Stimulated activated CD8-positive, alpha-beta memory T cell treated with anti-CD3 and anti-CD28 coated beads, Interleukin-15, amount 100 ng/mL, for 4 hours (primary cell): ENCODE results near the gene SMTN.
"Not testable (repeated sequence)": the region's sequence is repeated elsewhere in the genome, so short reads cannot be mapped to it uniquely, and the experiment has no call there.

Experiments
- DNase-seq, 2 donors: peaks; one replicate each; pipeline ENCODE4 v3.0.0-alpha.2; 2020; ENCODE audit warnings: low read depth in 2 of 2

Gene SMTN

DNA sequence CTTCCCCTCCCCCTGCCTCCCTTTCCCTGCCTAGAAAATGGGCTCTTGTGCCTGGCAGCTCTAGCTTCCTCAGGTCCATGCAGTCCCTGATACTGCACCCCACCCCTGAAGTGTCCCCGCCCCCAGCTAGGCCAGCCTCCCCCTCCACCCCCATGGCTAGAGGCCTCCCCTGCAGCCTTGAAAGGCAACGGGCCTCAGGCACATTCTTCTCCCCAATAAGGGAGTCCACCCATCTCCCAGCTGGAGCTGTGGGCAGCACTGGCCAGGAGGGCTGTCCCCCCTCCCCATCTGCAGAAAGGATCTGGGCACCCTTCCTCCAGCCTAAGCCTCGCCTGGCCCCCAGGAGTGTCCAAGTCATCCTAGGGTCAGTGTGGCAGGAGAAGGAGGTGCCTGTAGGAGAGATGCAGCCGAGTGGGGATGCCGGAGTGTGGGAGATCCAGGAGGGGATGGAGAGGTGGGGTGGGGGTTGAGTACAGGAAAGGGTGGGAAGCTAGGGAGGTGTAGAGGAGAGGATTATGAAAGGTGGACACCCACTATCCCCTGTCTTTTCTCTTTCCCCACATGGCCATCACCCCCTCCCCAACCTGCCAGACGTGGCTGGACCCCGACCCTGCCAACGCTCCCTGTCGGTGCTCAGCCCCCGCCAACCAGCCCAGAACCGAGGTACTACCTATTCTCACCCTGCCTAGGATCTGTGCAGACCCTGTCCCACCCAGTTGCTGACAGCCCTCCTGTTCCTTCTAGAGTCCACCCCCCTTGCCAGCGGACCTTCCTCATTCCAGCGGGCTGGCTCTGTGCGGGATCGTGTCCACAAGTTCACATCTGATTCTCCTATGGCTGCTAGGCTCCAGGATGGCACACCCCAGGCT is 9.3 kb downstream of the SMTN start:
- DNase-seq: no peak

DNA sequence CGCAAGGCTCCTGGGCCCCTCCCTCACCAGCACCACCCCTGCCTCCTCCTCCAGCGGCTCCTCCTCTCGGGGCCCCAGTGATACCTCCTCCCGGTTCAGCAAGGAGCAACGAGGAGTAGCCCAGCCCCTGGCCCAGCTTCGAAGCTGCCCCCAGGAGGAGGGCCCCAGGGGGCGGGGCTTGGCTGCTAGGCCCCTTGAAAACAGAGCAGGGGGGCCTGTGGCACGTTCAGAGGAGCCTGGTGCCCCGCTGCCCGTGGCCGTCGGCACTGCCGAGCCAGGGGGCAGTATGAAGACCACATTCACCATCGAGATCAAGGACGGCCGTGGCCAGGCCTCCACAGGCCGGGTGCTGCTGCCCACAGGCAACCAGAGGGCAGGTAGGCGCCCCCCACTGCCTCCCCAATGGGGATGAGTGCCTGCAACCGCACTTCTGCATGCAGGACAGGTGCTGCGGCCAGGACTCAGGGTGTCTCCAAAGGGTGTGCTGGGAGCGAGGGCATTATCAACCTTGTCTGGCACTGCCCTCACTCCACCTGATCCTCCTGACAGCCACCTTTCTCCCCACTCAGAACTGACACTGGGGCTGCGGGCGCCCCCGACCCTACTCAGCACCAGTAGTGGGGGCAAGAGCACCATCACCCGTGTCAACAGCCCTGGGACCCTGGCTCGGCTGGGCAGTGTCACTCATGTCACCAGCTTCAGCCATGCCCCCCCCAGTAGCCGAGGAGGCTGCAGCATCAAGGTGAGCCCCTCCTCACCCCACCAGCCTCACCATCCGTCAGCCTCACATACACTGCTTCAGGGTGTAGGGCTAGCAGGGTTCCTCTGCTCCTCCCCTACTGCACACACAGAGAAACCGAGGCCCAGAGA is 10.2 kb downstream of the SMTN start:
- no peak for DNase-seq

DNA sequence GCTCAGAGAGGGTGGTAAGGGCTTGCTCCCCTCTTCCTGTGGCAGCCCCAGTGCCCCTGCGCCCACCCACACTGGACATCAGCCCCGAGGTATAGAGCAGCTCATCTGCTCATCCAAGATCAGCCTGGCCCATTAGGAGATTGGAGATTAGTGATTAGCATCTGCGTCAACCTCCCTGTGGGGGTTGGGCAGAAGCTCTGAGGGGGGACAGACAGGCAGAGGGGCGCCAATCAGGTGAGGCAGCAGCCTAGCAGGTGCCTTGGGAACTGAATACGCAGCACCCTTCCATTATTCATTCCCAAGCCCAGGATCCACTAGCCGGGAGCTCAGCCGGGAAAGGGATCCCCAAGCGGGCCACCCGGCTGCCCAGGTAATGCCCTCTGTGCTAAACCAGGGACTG is 11.0 kb downstream of the SMTN start:
- DNase-seq: no peak

DNA sequence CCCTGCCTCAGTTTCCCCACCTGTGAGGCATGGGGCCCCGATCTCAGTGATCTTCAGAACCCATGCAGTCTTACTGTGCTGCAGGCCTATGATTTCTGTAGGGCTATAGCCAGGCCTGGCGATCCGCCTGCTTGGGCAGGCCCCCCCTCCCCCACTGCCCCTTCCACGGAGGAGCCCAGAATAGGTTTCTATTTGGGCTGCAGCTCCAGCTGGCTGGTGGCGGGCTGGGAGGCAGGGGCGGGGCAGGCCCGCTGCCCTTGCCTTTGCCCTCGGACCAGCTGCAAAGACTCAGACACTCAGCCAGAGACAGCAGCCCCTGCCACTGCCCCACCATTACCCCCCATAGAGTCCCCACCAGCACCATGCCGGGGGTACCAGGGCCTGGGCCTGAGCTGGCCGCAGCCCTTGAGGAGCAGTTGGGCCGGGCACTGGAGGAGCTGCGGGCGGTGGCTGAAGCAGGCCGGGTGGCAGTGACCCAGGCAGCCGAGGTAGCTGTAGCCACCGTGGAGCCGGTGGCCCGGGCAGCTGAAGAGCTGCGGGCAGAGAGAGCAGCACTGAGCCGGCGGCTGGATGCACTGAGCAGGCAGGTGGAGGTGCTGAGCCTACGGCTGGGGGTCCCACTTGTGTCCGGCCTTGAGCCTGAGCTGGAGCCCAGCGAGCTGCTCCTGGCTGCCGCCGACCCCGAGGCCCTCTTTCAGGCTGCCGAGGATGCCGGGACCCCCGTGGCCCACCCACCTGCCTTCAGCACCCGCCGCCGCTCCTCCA is 12.2 kb downstream of the SMTN start:
- no peak for DNase-seq

DNA sequence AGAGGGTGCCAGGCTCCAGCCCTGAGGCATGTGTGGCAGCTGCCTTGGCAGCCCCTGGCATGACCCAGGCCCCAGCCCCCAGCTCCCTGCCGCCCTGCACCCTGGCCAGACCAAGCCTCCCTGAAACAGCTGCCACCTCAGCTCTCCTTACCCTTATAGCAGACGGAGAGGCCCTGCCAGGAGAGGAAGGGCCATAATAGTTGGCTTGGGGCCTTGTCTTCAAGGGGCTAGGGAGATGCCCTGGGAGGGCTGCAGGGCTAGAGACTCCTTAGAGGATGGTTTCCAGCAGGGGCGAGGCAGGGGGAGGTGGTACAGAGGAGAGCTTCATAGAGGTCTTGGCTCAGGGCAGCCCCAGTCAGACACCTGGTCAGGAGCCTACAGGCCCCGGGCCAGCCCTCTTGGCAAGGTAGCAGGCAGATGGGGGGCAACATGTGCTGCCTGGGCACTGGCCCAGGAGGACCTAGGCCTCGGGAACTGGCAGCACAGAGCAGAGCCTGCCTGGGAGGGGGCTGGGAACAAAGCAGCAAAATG is 13.0 kb downstream of the SMTN start:
- no peak for DNase-seq

DNA sequence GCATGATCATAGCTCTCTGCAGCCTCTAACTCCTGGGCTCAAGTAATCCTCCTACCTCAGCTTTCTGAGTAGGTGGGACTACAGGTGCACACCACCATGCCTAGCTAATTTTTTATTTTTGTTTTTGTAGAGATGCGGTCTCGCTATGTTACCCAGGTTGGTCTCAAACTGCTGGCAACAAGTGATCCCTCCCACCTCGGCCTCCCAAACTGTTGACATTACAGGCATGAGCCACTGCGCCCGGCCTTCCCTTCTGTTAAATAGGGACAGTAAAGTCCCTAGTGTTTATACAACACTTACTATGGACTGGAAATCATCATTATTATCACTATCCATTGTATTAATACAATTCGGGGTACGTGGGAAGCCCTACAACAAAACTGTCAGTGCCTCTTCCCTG is 13.6 kb downstream of the SMTN start:
- no peak for DNase-seq

DNA sequence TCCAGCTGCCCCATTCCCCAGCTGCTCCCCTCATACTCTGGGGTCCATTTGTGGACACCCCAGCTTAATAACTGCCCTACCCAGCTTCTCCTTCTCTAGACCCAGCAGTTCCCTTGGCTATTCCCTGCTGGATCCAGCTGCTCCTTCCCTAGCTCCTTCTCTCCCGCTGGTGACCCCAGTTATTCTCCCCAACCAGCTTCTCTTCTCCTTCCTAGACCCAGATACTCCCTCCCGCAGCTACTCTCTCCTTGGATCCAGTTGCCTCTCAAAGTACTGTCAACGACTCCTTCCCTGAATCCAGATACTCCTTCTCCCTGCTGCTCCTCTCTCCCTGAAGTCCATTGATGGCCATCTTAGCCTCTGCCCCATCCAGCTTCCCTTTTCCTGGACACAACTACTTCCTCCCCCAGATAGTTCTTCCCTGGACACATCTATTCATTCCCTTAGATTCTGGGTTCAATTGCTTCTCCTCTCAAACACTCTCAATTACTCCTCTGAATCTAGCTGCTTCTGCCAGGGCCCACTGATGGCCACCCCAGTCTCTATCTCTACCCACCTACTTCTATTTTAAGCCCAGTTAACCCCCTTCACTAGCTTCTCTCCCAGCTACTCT is 14.6 kb downstream of the SMTN start:
- no peak for DNase-seq

DNA sequence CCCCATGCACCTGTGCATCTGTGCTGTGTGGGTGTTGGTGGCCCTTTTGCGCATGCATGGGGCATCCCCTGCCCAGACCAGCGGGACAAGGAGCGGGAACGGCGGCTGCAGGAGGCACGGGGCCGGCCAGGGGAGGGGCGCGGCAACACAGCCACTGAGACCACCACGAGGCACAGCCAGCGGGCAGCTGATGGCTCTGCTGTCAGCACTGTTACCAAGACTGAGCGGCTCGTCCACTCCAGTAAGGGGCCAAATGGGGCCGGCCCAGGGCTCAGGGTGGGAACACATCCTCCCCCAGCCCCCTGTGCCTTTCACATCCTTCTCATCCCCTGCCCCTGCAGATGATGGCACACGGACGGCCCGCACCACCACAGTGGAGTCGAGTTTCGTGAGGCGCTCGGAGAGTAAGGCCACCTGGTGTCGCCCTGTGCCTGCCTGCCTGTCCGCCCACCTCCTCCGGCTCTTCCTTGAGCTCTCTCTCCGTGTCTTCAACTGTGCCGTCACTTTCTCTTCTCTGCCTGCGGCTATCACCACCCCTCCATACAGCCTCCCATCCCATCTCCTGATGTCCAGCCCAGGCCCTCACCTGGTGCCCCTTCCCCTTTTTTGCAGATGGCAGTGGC is 15.7 kb downstream of the SMTN start:
- no peak for DNase-seq

DNA sequence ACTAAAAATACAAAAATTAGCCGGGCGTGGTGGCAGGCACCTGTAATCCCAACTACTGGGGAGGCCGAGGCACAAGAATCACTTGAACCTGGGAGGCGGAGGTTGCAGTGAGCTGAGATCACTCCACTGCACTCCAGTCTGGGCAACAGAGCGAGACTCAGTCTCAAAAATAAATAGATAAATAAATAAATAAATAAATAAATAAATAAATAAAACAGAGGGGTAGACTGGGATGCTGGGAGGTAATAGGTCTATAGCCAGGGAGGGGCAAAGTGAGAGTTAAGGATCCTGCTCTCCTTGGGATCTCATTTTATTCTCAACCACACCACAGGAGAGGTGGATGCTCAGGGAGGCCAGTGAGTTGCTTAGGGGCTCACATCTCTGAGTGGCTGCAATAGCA is 16.4 kb downstream of the SMTN start:
- not testable (repeated sequence) for DNase-seq

DNA sequence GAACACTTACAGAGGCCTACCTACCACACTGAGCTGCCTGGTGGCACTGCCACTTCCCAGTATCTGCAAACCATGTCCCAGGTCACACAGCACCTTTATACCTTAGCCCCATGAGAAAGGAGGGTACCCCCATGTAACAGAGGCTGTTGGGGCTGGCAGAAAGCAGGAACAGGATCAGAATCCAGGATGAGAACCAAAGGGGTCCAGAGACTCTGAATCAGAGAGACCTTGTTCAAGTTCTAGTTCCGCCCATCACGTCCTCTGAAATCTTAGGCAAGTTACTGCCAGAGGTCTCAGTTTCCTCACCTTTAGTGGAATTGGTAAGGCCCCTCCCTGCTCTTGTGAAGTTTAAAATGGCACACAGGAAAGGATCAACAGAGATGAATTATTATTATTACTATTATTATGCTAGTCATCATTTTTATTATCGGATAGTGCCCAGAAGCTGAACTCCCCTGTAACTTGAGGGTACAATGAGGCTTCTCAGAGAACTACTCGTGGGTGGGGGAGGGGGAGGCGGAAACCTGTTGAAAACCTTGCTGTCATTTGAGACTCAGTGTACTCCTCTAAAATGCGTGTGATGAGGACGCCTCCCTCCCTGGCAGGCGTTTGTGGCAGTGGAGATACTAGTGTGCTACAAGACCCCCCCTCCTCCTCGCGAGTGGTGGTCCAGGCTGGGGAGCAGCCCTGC is 17.0 kb downstream of the SMTN start:
- no peak for DNase-seq

DNA sequence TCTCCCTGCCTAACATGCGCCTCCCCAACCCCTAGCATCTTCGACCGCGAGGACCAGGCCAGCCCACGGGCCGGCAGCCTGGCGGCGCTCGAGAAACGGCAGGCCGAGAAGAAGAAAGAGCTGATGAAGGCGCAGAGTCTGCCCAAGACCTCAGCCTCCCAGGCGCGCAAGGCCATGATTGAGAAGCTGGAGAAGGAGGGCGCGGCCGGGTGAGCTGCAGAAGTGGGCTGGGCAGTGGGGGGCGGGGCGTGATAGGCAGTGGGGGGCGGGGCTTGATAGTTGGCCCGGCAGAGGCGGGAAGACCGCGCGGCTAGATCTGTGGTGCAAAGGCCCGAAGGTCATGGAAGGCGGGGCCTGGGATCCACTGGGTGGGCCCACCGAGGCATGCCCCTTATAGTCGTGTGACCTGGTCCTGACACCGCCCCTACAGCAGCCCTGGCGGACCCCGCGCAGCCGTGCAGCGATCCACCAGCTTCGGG is 17.6 kb downstream of the SMTN start:
- DNase-seq: no peak

DNA sequence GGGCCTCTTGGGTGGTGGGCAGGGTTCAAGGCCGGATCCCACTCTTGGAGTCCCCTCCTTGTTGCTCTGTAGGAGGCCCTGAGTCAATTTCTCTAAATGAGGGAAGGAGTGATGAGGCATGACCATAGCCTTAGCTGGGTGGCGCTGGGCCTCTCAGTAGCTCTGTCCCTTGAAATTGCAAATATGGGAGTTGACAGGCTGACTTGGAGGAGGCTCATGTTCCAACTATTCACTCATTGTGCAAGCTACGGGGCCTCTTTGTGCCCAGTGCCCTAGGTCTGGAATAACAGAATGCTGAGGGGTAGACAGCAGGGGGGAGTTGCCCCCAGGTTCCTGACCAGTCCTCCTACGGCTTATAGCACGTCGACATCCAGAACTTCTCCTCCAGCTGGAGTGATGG is 18.3 kb downstream of the SMTN start:
- no peak for DNase-seq

DNA sequence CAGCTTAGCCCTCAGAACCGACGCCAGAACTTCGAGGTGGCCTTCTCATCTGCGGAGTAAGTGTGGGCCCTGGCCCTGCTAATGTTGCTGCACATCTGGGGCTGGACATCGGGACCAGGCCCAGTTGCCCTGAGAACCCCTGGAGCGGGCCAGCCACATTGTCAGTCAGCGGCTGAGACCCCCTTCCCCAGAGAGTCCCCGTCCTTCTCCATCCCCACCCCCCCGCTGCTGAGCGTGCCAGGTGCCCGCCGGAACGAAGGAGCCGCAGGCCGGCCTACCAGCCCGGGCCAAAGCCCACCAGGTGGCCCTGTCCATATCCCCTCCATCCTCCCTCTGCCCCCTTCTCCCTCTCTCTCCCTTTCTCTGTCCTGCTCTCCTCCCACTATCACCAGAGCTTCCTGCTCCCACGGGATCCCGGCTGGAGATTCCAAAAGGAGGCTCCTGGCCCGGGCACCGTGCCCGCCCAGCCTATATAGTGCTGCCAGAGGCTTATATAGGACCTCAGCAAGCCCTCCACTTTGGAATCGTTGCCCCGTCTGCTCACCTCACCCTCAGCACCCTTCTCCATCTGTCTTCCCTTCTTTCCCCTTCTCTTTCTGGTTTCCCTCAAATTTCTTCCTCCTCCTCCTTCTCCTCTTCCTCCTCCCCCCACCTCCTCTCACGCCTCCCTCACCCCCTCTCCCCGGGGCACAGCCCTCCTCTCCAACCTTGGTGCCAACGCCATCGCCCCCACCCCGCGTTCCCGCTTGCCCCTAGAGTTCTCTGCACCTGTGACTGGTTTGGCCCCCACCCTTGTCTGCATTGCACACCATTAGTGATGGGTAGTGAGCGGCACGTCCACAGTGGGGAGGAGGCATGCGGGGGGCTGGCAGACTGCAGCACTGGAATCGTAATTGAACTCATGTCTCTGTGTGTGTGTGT is 19.0 kb downstream of the SMTN start:
- no peak for DNase-seq

DNA sequence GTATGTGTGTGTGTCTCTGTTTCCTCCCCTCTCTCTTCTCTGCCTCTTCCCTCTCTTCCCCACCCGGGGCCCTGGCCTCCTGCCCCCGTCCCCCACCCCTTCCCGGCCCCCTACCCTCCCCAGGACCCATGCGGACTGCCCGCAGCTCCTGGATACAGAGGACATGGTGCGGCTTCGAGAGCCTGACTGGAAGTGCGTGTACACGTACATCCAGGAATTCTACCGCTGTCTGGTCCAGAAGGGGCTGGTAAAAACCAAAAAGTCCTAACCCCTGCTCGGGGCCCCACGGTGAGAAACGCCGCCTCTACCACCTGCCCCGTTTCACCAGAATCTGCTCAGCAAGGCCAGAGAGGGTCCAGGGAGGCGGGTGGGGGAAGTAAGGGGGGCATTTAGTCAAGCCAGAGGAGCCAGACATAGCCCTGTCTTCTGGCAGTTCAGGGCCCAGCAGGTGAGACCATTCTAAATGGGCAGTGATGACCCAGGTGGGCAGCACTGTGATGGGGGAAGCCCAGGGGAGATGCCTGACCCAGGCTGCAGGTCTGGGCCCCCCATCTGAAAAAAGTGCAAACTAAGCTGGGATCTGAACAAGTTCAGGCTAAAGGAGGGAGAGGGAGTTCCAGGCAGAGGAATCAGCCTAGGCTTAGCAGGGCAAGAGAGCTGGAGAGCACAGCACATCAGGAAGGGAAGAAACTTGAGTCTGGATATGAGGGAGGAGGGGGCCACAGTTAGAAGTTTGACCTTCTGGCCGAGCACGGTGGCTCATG is 19.8 kb downstream of the SMTN start:
- DNase-seq: no peak

DNA sequence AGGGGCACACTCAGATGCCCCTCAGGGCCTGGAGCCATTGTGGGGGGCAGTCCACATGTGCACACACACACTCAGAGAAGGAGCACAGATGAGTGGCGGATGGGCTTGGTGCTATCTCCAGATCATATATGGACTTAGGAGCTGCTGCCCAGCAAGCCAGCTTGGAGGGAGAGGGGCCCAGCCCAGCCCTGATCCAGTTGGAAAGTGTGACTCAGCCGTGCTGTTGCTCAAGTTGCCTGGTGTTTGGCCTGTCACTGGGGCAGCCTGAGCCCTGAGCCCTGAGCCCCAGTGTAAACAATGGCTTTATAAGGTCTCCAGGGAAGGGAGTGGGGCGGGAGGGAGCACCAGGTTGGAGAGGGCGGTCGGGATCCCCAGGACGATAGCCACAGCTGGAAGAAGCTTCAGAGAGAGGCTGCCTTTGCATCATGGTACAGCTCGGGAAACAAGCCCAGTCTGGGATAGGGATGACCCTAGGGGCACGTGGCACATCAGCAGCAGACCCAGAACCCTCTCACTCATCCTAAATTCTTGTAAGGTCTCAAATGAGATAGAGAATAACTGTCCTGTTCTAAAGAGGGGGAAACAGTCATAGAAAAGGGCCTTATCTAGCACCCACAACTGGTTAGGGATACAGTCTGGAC is 21.4 kb downstream of the SMTN start:
- no peak for DNase-seq

DNA sequence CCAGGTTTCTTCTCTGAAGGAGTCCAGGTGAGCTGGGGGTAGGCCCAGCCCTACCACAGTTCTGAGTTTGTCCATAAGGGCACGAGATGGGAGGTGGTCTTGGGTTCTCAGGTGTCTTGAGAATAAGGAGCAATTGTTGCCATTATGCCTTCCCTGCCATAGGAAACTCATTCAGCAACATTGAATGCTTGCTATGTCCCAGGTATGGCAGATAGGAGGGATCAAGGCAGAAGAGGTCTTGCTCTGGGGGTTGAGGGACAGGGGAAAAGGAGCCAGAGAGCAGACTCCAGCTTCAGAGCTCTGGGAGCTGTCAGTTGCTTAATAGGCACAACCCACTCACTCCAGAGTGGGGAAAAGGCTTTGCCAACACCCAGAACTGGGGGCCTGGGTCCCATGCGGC is 22.0 kb downstream of the SMTN start:
- DNase-seq: no peak

DNA sequence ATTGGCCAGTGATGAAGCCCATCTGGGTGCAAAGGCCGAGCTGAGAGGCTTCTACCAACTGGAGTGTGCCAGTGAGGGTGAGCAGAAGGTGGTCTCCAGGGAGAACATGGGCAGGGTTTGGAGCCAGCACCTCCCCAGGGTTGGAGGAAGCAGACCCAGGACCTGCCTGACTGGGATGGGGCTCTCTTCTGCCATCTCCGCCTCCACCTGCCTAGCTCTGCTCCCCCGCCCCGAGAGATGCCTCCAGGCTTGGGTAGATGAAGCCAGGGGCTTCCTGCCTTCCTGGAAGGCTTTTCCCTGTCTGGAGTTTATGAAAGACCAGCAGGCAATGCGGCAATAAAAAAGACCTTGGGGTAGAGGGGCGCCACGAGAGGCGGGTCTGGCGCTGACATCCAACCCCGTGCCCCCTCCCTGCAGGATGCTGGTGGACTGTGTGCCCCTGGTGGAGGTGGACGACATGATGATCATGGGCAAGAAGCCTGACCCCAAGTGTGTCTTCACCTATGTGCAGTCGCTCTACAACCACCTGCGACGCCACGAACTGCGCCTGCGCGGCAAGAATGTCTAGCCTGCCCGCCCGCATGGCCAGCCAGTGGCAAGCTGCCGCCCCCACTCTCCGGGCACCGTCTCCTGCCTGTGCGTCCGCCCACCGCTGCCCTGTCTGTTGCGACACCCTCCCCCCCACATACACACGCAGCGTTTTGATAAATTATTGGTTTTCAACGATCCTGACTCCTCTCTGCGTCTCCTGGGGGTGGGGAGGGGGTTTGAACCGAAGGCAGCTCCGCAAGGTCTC is 23.0 kb downstream of the SMTN start:
- DNase-seq: no peak
